GM21619 (cell line): Measurements from ENCODE around the gene PRKN.
"Not testable (repeated sequence)": the region's sequence is repeated elsewhere in the genome, so short reads cannot be mapped to it uniquely, and the experiment has no call there.

Source experiments
- ATAC-seq: cut with Tn5 transposase; IDR thresholded peaks from one replicate; pipeline ENCODE4 v1.9.1; 2021; ENCODE audit not compliant: unreplicated experiment

The PRKN gene

GRCh38 chr6:162468326-162468725 lies 259.2 kb downstream of the PRKN start:
- ATAC-seq = no peak

DNA sequence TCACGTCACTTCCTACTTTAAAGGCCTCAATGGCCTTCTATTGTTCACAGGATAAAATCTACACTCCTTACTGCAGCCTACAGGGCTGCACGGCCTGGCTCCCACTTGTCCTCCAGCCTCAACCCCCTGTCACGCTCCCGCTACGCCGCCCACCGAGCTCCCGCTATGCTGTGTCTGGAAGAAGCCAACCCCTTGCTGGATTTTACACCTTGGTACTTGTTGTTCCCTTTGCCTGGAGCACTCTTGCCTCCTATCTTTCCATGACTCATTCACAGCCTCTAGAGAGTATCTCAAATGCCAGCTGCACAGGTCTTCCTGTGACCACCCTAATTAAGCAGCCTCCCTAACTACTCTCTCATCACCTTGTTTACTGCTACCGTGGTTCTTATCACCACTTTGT lies 259.9 kb downstream of the PRKN start:
- no peak for ATAC-seq

DNA sequence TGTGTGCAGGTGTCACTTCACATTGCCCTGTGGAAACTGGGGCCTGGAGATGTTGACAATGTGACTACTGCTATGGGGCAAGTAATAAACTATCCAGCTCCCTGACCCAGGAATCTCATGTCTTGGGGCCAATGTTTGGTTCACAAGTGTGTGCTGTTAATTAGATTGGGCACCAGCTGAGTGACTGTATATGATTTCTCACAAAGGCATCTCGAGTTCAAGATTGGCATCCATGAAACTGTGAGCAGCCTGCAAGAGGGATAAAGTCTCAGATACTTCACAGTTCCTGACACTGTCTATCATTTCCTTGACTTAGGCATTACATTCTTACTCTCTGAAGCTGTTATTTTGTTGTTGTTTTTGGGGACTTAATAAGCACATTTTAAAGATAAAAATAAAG lies 264.0 kb downstream of the PRKN start:
- no peak for ATAC-seq

DNA sequence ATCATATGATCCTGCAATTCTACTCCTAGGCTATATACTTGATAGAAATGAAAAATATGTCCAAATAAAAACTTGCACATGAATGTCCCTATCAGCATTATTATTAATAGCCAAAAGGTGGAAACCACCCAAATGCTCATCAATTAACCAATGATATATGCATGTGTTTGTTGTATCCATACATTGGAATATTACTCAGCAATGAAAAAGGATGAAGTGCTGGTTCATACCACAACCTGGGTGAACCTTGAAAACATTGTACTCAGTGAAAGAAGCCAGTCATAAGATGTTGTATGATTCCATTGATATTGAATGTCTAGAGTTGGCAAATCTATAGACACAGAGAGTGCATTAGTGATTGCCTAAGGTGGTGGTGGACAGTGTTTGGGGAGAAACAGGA lies 267.6 kb downstream of the PRKN start:
- ATAC-seq = no peak

- ATAC-seq = no peak
These were observed 277.2 kb downstream of the PRKN start for GRCh38 chr6:162450358-162450757.

GRCh38 chr6:162448294-162448693 lies 279.3 kb downstream of the PRKN start:
- ATAC-seq = no peak

- ATAC-seq = no peak
These were observed 284.5 kb downstream of the PRKN start for GRCh38 chr6:162443101-162443500.

DNA sequence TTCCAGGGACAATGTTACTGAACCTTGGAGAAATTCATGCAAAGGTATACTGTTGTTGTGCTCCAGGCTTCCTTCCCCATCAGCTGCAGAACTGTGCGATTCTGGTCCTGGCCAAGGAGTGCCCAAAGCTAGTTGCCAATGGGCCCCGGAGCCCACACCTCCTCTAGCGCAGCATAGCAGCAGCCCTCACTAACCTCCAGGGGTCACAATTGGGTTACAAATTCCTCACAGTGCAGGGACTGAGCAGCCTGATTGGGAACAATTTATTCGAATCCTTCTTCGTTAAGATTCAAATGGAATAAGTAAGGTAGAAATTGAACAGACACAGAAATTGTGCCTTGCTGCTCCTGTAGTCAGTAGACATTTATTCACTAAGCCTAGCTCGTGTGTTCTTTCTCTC lies 284.9 kb downstream of the PRKN start:
- no peak for ATAC-seq

DNA sequence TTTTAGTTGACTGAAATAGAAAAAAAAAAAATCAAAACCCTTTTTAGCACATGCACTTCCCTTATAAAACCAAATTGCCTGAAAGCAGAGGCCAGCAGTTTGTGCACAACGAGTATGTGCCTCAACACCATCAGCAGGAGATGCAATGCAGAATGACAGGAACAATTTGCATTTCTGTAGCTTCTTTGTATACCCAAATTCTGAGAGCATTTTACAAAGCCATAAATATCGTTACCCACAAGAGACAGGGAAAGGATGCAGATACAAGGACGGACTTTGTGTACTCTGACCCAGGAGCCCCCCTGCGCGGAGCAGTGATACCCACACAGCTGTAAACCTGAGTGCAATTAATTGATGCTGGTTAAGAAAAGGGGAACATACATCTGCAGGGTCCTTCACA lies 285.6 kb downstream of the PRKN start:
- ATAC-seq = no peak

GRCh38 chr6:162438980-162439379 lies 288.6 kb downstream of the PRKN start:
- no peak for ATAC-seq

GRCh38 chr6:162435071-162435470 lies 292.5 kb downstream of the PRKN start:
- ATAC-seq = no peak

DNA sequence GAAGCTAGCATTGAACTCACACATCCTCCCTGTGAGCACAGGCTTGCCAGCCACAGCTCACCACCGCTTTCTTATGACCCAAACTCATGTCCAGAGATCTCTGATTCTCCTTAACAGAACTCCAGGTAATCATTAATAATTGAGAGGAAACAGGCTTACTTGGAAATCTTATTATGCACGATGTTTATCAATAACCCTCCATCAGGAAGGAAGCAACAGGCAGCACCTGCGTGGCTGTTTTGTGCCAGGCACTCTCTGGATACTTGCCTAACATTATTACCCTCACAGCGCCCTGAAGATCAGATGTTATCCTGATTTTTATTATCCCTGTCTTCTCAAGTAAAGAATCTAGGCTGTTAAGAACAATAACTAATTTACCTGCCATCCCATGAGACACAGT lies 306.6 kb downstream of the PRKN start:
- no peak for ATAC-seq

- ATAC-seq = no peak
These were observed 310.6 kb downstream of the PRKN start for GRCh38 chr6:162416831-162417537.

- ATAC-seq = no peak
These were observed 311.3 kb downstream of the PRKN start for GRCh38 chr6:162416307-162416706.

DNA sequence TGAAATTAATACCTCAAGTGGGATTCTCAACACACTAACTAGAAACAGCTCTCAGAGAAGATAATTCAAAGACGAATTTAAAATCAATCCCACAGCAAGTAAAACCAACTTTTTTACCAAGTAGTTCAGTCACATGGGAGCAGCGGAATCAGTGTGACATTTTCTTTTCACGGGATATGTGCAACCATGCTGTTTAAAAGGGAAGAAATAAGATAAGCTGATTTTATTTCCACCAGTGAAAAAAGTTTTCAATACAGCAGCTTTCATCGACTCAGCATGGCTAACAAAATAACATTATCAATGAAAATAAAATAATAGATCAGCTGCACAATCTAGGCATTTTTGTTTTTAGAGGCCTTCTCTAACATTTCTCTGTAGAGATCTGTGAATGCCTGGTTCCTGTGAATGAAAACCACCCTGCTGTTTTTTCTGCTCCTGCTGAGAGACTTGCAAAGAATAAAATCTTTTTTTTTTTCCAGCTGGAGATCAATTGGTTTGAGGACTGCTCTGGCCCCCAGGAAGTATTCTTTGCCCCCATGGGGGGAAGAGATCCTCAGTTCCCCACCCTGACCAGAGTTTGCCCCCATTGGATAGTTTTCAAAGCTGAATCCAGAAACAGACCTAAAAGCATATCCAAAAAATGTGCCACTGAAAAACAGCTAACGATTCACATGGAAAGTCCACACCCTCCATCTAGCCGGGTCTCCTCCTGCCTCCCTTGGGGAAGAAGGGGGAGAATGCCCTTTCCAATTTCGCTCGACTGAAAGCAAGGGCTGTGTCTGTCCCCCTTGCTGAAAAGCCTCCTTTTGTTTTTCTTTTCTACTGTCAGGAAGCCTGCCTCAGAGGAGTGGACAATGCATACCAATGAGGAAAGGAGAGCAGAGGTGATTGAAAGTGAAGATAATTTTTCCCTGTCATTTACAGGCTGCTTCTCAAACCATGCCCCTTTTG lies 317.6 kb downstream of the PRKN start:
- ATAC-seq = no peak

DNA sequence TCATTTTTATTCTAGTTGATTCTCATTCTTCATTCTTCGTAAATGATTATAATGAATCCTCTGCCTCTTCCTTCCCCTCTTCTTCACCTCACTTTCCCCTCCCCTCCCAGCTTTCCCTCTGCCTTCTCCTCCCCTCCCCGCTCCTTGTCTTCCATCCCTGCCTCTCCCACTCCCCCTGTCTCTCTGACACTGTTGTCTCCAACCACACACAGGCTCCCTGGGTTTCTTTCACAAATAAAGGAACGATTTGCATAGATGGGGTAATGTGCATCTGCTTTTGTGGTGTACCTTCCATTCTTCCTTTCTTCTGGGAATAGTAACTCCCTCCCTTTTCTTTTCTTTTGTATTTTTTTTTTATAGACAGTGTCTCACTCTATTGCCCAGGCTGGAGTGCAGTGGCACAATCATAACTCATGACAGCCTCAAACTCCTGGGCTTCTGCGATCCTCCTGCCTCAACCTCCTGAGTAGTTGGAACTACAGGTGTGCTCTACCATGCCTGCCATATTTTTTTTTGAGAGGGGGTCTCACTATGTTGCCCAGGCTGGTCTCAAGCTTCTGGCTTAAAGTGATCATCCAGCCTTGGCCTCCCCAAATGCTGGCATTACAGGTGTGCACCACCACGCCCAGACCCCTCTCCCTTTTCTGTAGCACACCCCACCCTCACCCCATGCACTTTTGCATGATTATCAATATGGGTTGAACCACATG lies 318.6 kb downstream of the PRKN start:
- ATAC-seq = no peak

GRCh38 chr6:162404951-162405350 lies 322.6 kb downstream of the PRKN start:
- no peak for ATAC-seq

- ATAC-seq = no peak
These were observed 324.5 kb downstream of the PRKN start for GRCh38 chr6:162403031-162403430.

GRCh38 chr6:162395181-162395580 lies 332.4 kb downstream of the PRKN start:
- no peak for ATAC-seq

DNA sequence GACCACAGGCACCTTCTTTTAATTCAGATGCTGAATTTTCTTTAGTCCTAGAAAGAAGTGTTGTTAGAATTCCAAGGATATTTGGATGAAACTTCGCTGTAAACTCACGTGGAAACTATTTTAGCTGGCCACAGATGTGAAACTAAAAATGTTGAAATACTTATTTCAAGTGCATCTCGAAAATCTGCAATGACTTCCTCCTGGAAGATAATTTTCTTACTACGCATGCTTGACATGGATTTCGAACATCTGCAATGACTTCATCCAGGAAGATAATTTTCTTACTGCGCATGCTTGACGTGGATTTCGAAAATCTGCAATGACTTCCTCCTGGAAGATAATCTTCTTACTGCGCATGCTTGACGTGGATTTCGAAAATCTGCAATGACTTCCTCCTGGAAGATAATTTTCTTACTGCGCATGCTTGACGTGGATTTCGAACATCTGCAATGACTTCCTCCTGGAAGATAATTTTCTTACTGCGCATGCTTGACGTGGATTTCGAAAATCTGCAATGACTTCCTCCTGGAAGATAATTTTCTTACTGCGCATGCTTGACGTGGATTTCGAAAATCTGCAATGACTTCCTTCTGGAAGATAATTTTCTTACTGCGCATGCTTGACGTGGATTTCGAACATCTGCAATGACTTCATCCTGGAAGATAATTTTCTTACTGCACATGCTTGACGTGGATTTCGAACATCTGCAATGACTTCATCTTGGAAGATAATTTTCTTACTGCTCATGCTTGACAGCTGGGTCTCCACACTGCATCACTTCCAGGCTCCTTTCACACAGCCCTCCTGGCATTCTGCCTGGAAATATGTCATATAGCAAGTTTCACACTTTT lies 336.4 kb downstream of the PRKN start:
- ATAC-seq = not testable (repeated sequence)
